ENCODE results near the gene ANKS6. TPM values are rescaled to one million over a fixed set of nuclear protein-coding genes. Genes with fewer than 3 reads are reported as not detected.

Gene ANKS6
- total RNA-seq, 1 experiment from 2014 or later = 46.3 TPM

- Histone ChIP-seq H3K9ac (ENCODE audit: extremely low read depth, insufficient read length, low read length) (no peak overlapping the region), H3K79me2 (ENCODE audit: insufficient read depth, low read length) (no peaks in the 10 kb centered on the region), H3K4me1 (ENCODE audit: insufficient read depth, low read length) (no peaks in the 10 kb centered on the region), H3K23ac (ENCODE audit: insufficient read length, low read depth, low read length) (no peak overlapping the region), H2AK5ac (ENCODE audit: insufficient read length, low read length) (no peak overlapping the region), H3K14ac (ENCODE audit: insufficient read depth, low read length) (no peak overlapping the region), H3K4ac (ENCODE audit: low read depth, low read length) (no peak overlapping the region), H3K23me2 (ENCODE audit: insufficient read length, low read depth, low read length, poor library complexity, severe bottlenecking) (no peaks in the 10 kb centered on the region), H3K9me3 (ENCODE audit: control insufficient read depth, low read depth, low read length) (no peaks in the 10 kb centered on the region), H2BK120ac (ENCODE audit: low read depth, low read length, poor library complexity, severe bottlenecking) (no peak overlapping the region), H3K79me1 (ENCODE audit: insufficient read depth, low read depth, low read length, poor library complexity, severe bottlenecking) (no peaks in the 10 kb centered on the region), H2BK15ac (ENCODE audit: low read depth, low read length) (no peak overlapping the region), H2BK12ac (ENCODE audit: insufficient read length, low read depth, low read length) (no peak overlapping the region), H2AFZ (ENCODE audit: low read length) (no peak overlapping the region), H3K27ac (ENCODE audit: insufficient read length, low read depth, low read length) (no peak overlapping the region), H3K27me3 (ENCODE audit: insufficient read depth, low read length) (no peaks in the 10 kb centered on the region), H4K5ac (ENCODE audit: insufficient read length, low read depth, low read length) (no peak overlapping the region), H3K4me2 (ENCODE audit: insufficient read depth, insufficient read length, low read length) (no peak overlapping the region), H3T11ph (ENCODE audit: low read length) (no peak overlapping the region), H3K18ac (ENCODE audit: insufficient read length, low read depth, low read length) (no peak overlapping the region), H4K91ac (ENCODE audit: insufficient read length, low read depth, low read length) (no peak overlapping the region), H2BK20ac (ENCODE audit: low read depth, low read length, poor library complexity, severe bottlenecking) (no peak overlapping the region), H3K56ac (ENCODE audit: insufficient read length, low read depth, low read length) (no peak overlapping the region), H4K8ac (replicated peaks; ENCODE audit: insufficient read length, low read depth, low read length) (no peak overlapping the region), H2BK5ac (ENCODE audit: insufficient read length, low read length) (no peak overlapping the region), H4K20me1 (ENCODE audit: control insufficient read depth, insufficient read depth, insufficient read length) (no peaks in the 10 kb centered on the region)
- Mint-ChIP-seq H3K27me3 (ENCODE audit: low read depth) (no peaks in the 10 kb centered on the region), H3K4me3 (no peak overlapping the region), H3K36me3 (ENCODE audit: insufficient read depth in 1 of 3, low read depth in 3 of 3) (peaks cover 27 to 76% (median 75%) of the 10 kb centered on the region in 3 experiments), H3K9me3 (no peaks in the 10 kb centered on the region; a peak in 1 of 5 replicates), H3K4me1 (no peaks in the 10 kb centered on the region), H3K27ac (no peak overlapping the region)
- no peak for DNase-seq
- no CpG with 5 or more reads among the region's 9 CpGs for WGBS (ENCODE audit: extremely low coverage, insufficient read length, low lambda C conversion rate)
- TF ChIP-seq CTCF (conservative IDR thresholded peaks at IDR 0.05) = no peak
Measured at GRCh38 chr9:98768344-98768743, 28.0 kb downstream of the ANKS6 start.
